ENCODE data around the gene HEY2.

The HEY2 gene

DNA sequence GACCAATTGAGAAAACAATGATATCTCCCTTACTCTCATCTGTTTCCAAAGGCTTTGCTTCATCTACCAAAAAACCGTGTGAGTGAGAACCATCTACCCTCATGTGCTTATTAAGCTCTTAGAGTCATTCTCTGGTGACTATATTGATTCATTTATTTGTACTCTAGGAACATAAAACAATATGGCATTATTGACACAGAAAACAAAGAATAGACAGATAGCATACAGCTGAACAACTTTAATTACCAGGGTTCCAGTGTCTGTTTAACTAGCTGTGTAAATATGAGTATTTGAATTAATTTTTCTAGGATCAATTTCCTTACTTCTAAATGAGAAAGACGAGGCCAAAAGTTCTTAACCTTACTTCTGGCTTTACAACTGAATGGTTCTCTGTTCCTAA lies 31.3 kb upstream of the HEY2 start:
- no peak for DNase-seq (ENCODE audit: low read depth, low spot score)
- H3K36me3 ChIP-seq (ENCODE audit: insufficient read depth, low read length), result no peaks in the 10 kb centered on the region
- no peak overlapping the region for H3K27ac ChIP-seq
- no peaks in the 10 kb centered on the region for H3K9me3 ChIP-seq (ENCODE audit: low read depth, low read length)
- no peak overlapping the region for H3K9ac ChIP-seq (ENCODE audit: insufficient read length)
- H3K4me3 ChIP-seq, result no peak overlapping the region
- no peak for TF ChIP-seq POLR2AphosphoS5 (IDR thresholded peaks at IDR 0.05; ENCODE audit: borderline replicate concordance, low read depth, low read length)
- no peak for TF ChIP-seq EZH2 (IDR thresholded peaks at IDR 0.05)
- no peak for TF ChIP-seq FOXP2 (optimal IDR thresholded peaks at IDR 0.05; ENCODE audit: control extremely low read depth, extremely low read length, insufficient read depth)

DNA sequence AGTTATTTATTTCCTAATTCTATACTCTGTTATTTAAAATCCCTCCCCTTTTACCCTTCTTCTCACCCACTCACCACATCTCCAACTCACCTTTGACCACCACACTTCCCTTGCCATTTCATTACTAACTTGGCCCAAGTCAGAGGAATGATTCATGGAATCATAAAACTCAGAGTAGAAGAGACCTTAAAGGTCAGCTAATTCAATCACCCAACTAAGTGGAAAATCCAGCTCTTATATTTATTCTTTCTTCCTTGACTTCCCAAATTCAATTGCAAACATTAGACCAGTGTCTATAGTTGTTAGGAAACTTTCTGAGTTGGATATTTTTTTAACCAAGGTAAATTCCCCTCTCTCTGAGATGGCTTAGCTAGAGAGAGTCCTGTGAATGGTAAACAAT lies 26.5 kb upstream of the HEY2 start:
- no peak overlapping the region for H3K27ac ChIP-seq
- H3K9me3 ChIP-seq (ENCODE audit: low read depth, low read length), result no peaks in the 10 kb centered on the region
- H3K4me3 ChIP-seq, result no peak overlapping the region
- TF ChIP-seq FOXP2 (optimal IDR thresholded peaks at IDR 0.05; ENCODE audit: control extremely low read depth, extremely low read length, insufficient read depth), result no peak
- no peak for TF ChIP-seq EZH2 (IDR thresholded peaks at IDR 0.05)
- no peak for TF ChIP-seq POLR2AphosphoS5 (IDR thresholded peaks at IDR 0.05; ENCODE audit: borderline replicate concordance, low read depth, low read length)
- H3K9ac ChIP-seq (ENCODE audit: insufficient read length), result no peak overlapping the region
- H3K36me3 ChIP-seq (ENCODE audit: insufficient read depth, low read length), result no peaks in the 10 kb centered on the region
- no peak for DNase-seq (ENCODE audit: low read depth, low spot score)

DNA sequence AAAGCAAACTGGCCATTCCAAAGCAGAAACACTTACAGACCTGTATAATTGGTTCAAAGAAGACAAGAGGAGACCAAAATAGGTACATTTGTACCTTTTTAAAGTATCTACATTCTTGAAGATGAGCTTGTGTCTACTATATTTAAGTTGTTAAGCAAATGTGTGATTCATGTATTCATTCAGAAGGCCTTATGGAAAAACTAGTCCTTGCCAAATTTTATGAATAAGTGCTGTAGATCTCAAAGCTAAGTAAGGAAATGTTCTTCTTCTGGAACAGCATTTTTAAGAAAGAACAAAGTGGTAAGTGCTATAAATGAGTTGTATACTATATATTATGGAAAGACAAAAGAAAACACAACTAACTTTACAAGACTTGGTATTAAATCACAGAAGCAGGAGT lies 22.2 kb upstream of the HEY2 start:
- H3K36me3 ChIP-seq (ENCODE audit: insufficient read depth, low read length), result no peaks in the 10 kb centered on the region
- H3K9ac ChIP-seq (ENCODE audit: insufficient read length), result no peak overlapping the region
- no peak overlapping the region for H3K27ac ChIP-seq
- no peak for DNase-seq (ENCODE audit: low read depth, low spot score)
- H3K9me3 ChIP-seq (ENCODE audit: low read depth, low read length), result no peaks in the 10 kb centered on the region
- no peak overlapping the region for H3K4me3 ChIP-seq
- no peak for TF ChIP-seq EZH2 (IDR thresholded peaks at IDR 0.05)
- TF ChIP-seq POLR2AphosphoS5 (IDR thresholded peaks at IDR 0.05; ENCODE audit: borderline replicate concordance, low read depth, low read length), result no peak
- no peak for TF ChIP-seq FOXP2 (optimal IDR thresholded peaks at IDR 0.05; ENCODE audit: control extremely low read depth, extremely low read length, insufficient read depth)

DNA sequence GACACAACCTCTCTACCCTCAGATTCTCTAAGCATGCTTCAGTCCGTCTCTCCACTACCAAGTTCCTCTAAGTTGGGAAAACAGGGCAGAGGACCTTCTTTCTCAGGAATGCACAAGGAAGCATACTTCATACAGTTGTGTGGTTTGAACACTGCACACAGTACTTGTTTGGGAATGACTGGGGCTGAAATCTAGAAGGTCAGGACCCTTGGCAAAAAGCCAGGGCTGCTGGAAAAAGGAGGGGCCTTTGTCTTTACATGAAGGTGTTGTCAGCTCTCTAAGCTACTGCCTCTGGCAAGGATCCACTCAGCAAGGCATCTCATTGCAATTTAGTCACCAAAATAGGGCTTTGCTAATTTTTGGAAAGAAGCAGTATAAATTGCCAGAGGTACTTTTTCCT lies 20.7 kb upstream of the HEY2 start:
- H3K27ac ChIP-seq, result no peak overlapping the region
- no peak for DNase-seq (ENCODE audit: low read depth, low spot score)
- TF ChIP-seq FOXP2 (optimal IDR thresholded peaks at IDR 0.05; ENCODE audit: control extremely low read depth, extremely low read length, insufficient read depth), result no peak
- TF ChIP-seq POLR2AphosphoS5 (IDR thresholded peaks at IDR 0.05; ENCODE audit: borderline replicate concordance, low read depth, low read length), result no peak
- no peak for TF ChIP-seq EZH2 (IDR thresholded peaks at IDR 0.05)
- H3K4me3 ChIP-seq, result no peak overlapping the region
- H3K36me3 ChIP-seq (ENCODE audit: insufficient read depth, low read length), result no peaks in the 10 kb centered on the region
- no peak overlapping the region for H3K9ac ChIP-seq (ENCODE audit: insufficient read length)
- no peaks in the 10 kb centered on the region for H3K9me3 ChIP-seq (ENCODE audit: low read depth, low read length)

DNA sequence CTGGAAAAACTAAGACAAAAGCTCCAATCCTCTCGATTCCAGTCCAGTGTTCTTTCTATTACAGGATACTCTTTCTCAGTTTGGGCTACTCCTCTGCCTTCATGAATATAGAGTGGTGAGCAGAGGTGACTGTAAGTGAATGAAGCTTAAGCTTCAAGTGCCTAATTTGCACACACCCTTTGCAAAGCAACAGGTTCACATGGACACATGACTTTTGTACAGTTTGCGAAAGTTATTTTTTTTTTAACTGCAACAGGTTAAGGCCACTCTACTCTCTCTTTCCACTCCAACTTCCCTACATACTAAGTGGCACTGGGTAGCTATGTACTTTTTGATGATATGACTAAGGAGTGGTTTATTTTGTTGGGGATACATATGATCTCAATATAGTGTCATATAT lies 19.4 kb upstream of the HEY2 start:
- DNase-seq (ENCODE audit: low read depth, low spot score), result no peak
- TF ChIP-seq FOXP2 (optimal IDR thresholded peaks at IDR 0.05; ENCODE audit: control extremely low read depth, extremely low read length, insufficient read depth) (no peak), EZH2 (IDR thresholded peaks at IDR 0.05) (no peak), POLR2AphosphoS5 (IDR thresholded peaks at IDR 0.05; ENCODE audit: borderline replicate concordance, low read depth, low read length) (no peak)
- H3K27ac ChIP-seq, result no peak overlapping the region

DNA sequence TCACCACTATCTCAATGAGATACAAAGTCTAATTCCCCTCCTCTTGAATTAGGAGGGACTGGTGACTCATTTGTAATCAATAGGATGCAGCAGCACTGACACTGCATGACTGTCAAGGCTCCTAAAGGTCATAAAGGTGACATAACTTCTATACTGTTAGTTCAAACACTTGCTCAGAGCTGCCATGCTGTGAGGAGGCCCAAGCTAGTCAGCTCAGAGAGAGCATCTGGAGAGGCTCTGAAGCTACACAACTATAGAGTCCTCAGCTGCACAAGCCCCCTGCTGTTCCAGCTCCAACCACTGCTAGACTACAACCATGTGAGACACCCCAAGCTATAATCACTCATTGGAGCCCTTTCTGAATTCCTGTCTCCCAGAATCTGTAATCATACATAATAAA lies 17.0 kb upstream of the HEY2 start:
- Histone ChIP-seq H3K9me3 (ENCODE audit: low read depth, low read length) (no peaks in the 10 kb centered on the region), H3K9ac (ENCODE audit: insufficient read length) (no peak overlapping the region), H3K4me3 (no peak overlapping the region), H3K36me3 (ENCODE audit: insufficient read depth, low read length) (no peaks in the 10 kb centered on the region), H3K27ac (no peak overlapping the region)
- DNase-seq (ENCODE audit: low read depth, low spot score), result no peak
- no peak for TF ChIP-seq EZH2 (IDR thresholded peaks at IDR 0.05)
- TF ChIP-seq FOXP2 (optimal IDR thresholded peaks at IDR 0.05; ENCODE audit: control extremely low read depth, extremely low read length, insufficient read depth), result no peak
- no peak for TF ChIP-seq POLR2AphosphoS5 (IDR thresholded peaks at IDR 0.05; ENCODE audit: borderline replicate concordance, low read depth, low read length)

More for the DNA sequence above, 19.4 kb upstream of the HEY2 start:
- Histone ChIP-seq H3K36me3 (ENCODE audit: insufficient read depth, low read length) (no peaks in the 10 kb centered on the region), H3K9me3 (ENCODE audit: low read depth, low read length) (no peaks in the 10 kb centered on the region), H3K4me3 (no peak overlapping the region), H3K9ac (ENCODE audit: insufficient read length) (no peak overlapping the region)

DNA sequence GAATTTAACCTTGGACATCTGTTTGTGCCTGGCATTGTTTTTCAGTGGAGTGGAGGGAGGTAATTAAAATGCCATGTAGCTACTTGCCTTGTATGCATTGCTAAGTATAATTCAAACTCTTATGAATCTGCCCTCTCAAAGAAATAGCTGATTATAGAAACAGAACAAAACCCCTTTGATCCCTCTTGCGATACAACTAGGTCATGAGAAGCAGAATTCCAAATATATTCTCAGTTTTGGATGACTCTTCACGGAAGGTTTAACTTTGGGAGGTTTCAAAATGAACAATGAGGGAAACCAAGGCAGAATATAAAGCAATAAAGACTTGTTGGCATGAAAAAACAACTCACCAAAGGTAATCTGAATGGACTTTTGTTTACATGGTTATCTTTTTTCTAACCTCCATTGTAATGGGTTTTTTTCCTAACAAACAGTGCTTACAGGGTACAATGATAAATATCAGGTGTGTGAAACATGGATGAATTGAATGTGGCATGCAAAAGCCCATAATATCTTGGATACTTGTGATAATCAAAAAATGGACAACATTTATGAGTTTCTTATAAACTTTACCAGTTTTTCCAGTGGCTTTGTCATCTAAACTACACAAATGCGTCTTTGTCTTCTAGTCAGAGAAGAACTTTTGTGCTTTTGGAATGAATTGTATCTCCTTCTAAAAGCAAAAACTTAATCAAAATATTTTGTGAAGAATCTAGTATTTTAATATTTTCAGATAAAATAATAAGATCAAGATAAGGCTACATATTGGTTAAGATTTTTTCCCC lies 15.7 kb upstream of the HEY2 start:
- DNase-seq (ENCODE audit: low read depth, low spot score), result no peak
- TF ChIP-seq FOXP2 (optimal IDR thresholded peaks at IDR 0.05; ENCODE audit: control extremely low read depth, extremely low read length, insufficient read depth) (no peak), POLR2AphosphoS5 (IDR thresholded peaks at IDR 0.05; ENCODE audit: borderline replicate concordance, low read depth, low read length) (no peak), EZH2 (IDR thresholded peaks at IDR 0.05) (no peak)
- Histone ChIP-seq H3K9me3 (ENCODE audit: low read depth, low read length) (no peaks in the 10 kb centered on the region), H3K9ac (ENCODE audit: insufficient read length) (no peak overlapping the region), H3K4me3 (no peak overlapping the region), H3K36me3 (ENCODE audit: insufficient read depth, low read length) (no peaks in the 10 kb centered on the region), H3K27ac (no peak overlapping the region)

DNA sequence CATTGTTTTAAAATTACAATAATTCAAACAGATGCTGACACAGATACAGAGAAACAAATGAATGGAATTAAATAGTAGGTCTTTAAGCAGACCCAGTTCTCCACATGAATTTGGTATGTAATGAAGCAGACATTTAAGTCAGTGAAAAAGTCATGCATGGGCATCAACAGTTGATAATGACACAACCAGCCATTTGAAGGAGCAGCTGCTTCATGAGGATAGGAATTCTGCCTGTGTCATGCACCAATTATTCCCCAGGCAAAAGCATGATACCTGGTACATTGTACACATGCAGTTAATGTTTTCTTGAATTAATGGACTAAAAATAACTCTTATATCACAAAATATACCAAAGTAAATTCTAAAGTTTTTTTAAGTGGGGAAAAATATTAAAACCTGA lies 11.2 kb upstream of the HEY2 start:
- no peak overlapping the region for H3K27ac ChIP-seq
- no peak for DNase-seq (ENCODE audit: low read depth, low spot score)
- H3K36me3 ChIP-seq (ENCODE audit: insufficient read depth, low read length), result no peaks in the 10 kb centered on the region
- no peaks in the 10 kb centered on the region for H3K9me3 ChIP-seq (ENCODE audit: low read depth, low read length)
- H3K4me3 ChIP-seq, result no peak overlapping the region
- TF ChIP-seq EZH2 (IDR thresholded peaks at IDR 0.05), result no peak
- TF ChIP-seq POLR2AphosphoS5 (IDR thresholded peaks at IDR 0.05; ENCODE audit: borderline replicate concordance, low read depth, low read length), result no peak
- no peak for TF ChIP-seq FOXP2 (optimal IDR thresholded peaks at IDR 0.05; ENCODE audit: control extremely low read depth, extremely low read length, insufficient read depth)
- H3K9ac ChIP-seq (ENCODE audit: insufficient read length), result no peak overlapping the region

DNA sequence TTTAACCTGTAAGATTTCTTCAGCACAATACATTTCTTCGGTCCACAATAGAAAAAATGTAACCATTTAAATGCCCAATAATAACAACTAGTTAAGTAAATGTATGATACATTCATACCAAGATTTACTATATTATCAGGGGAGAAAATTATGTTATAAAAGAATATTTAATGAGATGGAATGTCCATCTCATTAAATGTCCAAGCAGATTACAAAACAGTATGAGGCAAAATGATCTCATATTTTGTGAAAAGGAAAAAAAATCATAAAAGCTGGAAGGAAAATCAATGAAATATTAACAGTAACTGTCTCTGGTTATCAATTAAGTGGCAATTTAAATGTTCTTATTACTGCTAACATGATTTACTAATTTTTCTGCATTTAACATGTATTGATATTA lies 10.1 kb upstream of the HEY2 start:
- DNase-seq (ENCODE audit: low read depth, low spot score), result no peak
- no peak overlapping the region for H3K4me3 ChIP-seq
- H3K9me3 ChIP-seq (ENCODE audit: low read depth, low read length), result no peaks in the 10 kb centered on the region

More for the DNA sequence above, 10.1 kb upstream of the HEY2 start:
- no peak overlapping the region for H3K9ac ChIP-seq (ENCODE audit: insufficient read length)
- no peak overlapping the region for H3K27ac ChIP-seq
- TF ChIP-seq POLR2AphosphoS5 (IDR thresholded peaks at IDR 0.05; ENCODE audit: borderline replicate concordance, low read depth, low read length) (no peak), FOXP2 (optimal IDR thresholded peaks at IDR 0.05; ENCODE audit: control extremely low read depth, extremely low read length, insufficient read depth) (no peak), EZH2 (IDR thresholded peaks at IDR 0.05) (no peak)
- H3K36me3 ChIP-seq (ENCODE audit: insufficient read depth, low read length), result no peaks in the 10 kb centered on the region
